Calu3 (cell line): ENCODE measurements around the gene CPM. TPM values are rescaled to one million over a fixed set of nuclear protein-coding genes. Genes with fewer than 3 reads are reported as not detected.

Experiments
- Bru-seq: library from RNA; stranded (reverse); fragments of 400-500 nt; gene quantifications from one replicate; lab custom pipeline; 2021; lab: Mats Ljungman, UMichigan
- BruChase-seq, 2 experiments: library from RNA; stranded (reverse); fragments of 400-500 nt; gene quantifications; one replicate each; lab custom pipeline; 2021; lab: Mats Ljungman, UMichigan
- BruUV-seq: library from RNA; stranded (reverse); fragments of 400-500 nt; replicated peaks from 2 replicates; lab custom pipeline; 2021; lab: Mats Ljungman, UMichigan
- CTCF ChIA-PET: fragments of 300-600 bp; sonication (Branson Sonifier 250); formaldehyde crosslinking; loops from one replicate; lab custom pipeline; 2022; ENCODE audit warnings: antibody characterized with exemption; lab: Charles Lee
- DNase-seq: peaks from one replicate; pipeline ENCODE4 v3.0.0; 2022
- H3K27ac Mint-ChIP-seq: one replicate; pipeline ENCODE4 v1.8.0; 2022; ENCODE audit warnings: mixed read lengths; ENCODE audit not compliant: unreplicated experiment
- H3K27me3 Mint-ChIP-seq: one replicate; pipeline ENCODE4 v1.8.0; 2022; ENCODE audit warnings: mixed read lengths; ENCODE audit not compliant: unreplicated experiment
- H3K36me3 Mint-ChIP-seq: one replicate; pipeline ENCODE4 v1.8.0; 2022; ENCODE audit warnings: mild to moderate bottlenecking, moderate library complexity, mixed read lengths; ENCODE audit not compliant: insufficient read depth, unreplicated experiment
- H3K4me1 Mint-ChIP-seq: one replicate; pipeline ENCODE4 v1.8.0; 2022; ENCODE audit warnings: mild to moderate bottlenecking, low read depth, mixed read lengths; ENCODE audit not compliant: unreplicated experiment
- H3K4me3 Mint-ChIP-seq: one replicate; pipeline ENCODE4 v1.8.0; 2022; ENCODE audit warnings: mild to moderate bottlenecking, low read depth, moderate library complexity, mixed read lengths; ENCODE audit not compliant: unreplicated experiment
- H3K9me3 Mint-ChIP-seq: one replicate; pipeline ENCODE4 v1.8.0; 2022; ENCODE audit warnings: low read depth, mixed read lengths; ENCODE audit not compliant: unreplicated experiment
- intact Hi-C: fragments of 100-400 bp; cut with micrococcal nuclease; formaldehyde crosslinking; loops from one replicate; pipeline ENCODE4 v1.10.0; 2022; ENCODE audit not compliant: unreplicated experiment
- long read RNA-seq: library from polyadenylated mRNA; stranded (forward); transcript quantifications from one replicate; pipeline ENCODE4 v2.0.0, GENCODE V29; 2022
- total RNA-seq: library from RNA; stranded (reverse); gene quantifications from 2 replicates; pipeline ENCODE4 v1.2.3, GENCODE V29; 2022
- TF ChIP-seq, protein P1 (sequence below): fragments of 200-600 bp; IDR thresholded peaks from one replicate; pipeline ENCODE4 v1.8.0; 2022; ENCODE audit warnings: antibody characterized with exemption; ENCODE audit not compliant: unreplicated experiment

Gene CPM
- total RNA-seq (11.9 and 36.1 TPM in 2 replicates), Bru-seq, nascent RNA (percentile 56 among the genes with signal in this experiment), BruChase-seq, experiment 1, labeled RNA remaining after a 6-hour chase (percentile 46 among the genes with signal in this experiment), BruChase-seq, experiment 2, labeled RNA remaining after a 2-hour chase (percentile 38 among the genes with signal in this experiment)
- long read RNA-seq, full-length matches to known transcripts, result 21 of 50 reads
- long read RNA-seq, partial matches to known transcripts, result 2 of 50 reads
- long read RNA-seq, other reads (novel, unspliced or antisense), result 27 of 50 reads

DNA sequence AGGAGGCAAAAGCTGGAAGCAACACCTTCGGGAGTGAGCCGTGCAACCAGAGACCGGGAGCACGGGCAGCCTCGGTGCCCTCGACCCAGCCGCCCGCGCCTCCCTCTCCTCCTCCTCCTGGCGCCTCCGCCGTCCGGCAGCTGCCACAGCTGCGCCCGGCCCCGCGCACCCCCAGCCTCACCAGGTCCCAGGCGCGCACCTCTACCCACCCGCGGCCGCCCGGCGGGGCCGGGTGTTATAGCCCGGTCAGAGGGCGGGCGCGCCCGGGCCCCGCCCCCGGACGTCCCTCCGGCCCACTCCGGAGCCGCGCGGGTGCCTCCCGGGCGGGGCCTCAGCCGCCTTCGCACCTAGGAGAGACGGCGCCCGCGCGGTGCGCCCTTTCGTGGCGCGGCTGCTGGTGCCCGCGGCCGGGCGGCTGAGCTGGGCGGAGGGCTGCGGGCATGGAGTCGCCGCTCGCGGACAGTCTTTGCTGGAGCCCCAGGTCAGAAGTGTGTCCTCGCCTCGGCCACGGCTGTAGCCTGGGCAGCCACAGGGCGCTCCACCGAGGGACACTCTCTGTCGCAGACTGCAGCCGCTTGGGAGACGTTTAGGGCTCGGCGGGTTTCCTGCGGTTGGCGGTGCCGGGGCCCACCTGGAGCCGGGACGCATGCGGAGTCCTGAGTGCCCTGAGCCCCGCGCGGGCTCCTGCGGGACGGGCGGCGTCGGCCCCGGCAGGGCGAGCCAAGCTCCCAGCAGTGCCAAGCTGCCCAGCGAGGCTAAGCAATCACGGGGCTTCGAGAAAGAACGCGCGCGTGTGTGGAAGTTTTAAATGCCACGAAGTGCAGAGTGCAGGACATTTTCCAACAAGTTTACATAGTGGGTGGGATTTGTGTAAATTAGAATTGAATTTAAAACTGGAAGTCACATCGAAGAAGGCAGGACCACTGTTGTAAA lies at the start of gene CPM:
TSS of gene CPM (minus strand) at position 211 of the 933 bp plus-strand sequence. CDS start 334 bp downstream, outside the sequence.
- CTCF ChIA-PET, result interaction anchor here (0.7 to 0.8 kb wide), 2 partner anchors 120 to 134 kb away, joined by 3 read pairs; no protein-coding TSS in a partner anchor
- no peaks in the 10 kb centered on the region for H3K9me3 Mint-ChIP-seq
- TF ChIP-seq, protein P1, sequence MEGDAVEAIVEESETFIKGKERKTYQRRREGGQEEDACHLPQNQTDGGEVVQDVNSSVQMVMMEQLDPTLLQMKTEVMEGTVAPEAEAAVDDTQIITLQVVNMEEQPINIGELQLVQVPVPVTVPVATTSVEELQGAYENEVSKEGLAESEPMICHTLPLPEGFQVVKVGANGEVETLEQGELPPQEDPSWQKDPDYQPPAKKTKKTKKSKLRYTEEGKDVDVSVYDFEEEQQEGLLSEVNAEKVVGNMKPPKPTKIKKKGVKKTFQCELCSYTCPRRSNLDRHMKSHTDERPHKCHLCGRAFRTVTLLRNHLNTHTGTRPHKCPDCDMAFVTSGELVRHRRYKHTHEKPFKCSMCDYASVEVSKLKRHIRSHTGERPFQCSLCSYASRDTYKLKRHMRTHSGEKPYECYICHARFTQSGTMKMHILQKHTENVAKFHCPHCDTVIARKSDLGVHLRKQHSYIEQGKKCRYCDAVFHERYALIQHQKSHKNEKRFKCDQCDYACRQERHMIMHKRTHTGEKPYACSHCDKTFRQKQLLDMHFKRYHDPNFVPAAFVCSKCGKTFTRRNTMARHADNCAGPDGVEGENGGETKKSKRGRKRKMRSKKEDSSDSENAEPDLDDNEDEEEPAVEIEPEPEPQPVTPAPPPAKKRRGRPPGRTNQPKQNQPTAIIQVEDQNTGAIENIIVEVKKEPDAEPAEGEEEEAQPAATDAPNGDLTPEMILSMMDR, result no peak
- peak within 1 kb of the TSS; percentile 79 for H3K4me3 Mint-ChIP-seq
- intact Hi-C loops, result no loop called here
- no TSS peak for BruUV-seq
- peaks cover 7% of the 10 kb centered on the region for H3K4me1 Mint-ChIP-seq
- H3K27ac Mint-ChIP-seq, result peak within 1 kb of the TSS; percentile 56
- H3K36me3 Mint-ChIP-seq, result peaks cover 14% of the 10 kb centered on the region
- no peaks in the 10 kb centered on the region for H3K27me3 Mint-ChIP-seq
- peak; percentile 84 for DNase-seq

DNA sequence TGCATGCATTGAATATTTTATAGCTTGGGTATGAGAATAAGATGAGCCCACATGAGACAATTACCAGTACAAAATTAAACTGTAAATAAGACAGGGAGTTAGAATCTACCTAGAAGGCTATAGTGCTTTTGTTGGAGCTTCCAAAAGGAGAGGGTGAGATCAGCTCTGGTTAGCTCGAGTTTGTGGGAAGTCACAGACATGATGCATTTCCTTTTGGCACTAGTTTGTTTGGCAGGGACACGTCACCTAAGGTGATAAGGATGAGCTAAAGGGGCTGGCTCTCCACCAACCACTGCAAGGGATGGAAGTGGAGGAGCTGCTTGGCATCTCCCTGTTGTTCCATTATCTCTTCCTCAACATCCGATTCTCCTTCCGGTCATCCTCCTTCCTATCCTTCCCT lies 48.5 kb upstream of the CPM start:
- TF ChIP-seq, protein P1, result no peak
- peaks cover 23% of the 10 kb centered on the region for H3K4me1 Mint-ChIP-seq
- H3K27me3 Mint-ChIP-seq, result no peaks in the 10 kb centered on the region
- CTCF ChIA-PET, result no interaction called here
- H3K9me3 Mint-ChIP-seq, result peaks cover 10% of the 10 kb centered on the region
- DNase-seq, result no peak
- no peak overlapping the region for H3K4me3 Mint-ChIP-seq
- no peak overlapping the region for H3K27ac Mint-ChIP-seq
- no TSS peak for BruUV-seq
- H3K36me3 Mint-ChIP-seq, result no peaks in the 10 kb centered on the region
- intact Hi-C loops, result no loop called here

DNA sequence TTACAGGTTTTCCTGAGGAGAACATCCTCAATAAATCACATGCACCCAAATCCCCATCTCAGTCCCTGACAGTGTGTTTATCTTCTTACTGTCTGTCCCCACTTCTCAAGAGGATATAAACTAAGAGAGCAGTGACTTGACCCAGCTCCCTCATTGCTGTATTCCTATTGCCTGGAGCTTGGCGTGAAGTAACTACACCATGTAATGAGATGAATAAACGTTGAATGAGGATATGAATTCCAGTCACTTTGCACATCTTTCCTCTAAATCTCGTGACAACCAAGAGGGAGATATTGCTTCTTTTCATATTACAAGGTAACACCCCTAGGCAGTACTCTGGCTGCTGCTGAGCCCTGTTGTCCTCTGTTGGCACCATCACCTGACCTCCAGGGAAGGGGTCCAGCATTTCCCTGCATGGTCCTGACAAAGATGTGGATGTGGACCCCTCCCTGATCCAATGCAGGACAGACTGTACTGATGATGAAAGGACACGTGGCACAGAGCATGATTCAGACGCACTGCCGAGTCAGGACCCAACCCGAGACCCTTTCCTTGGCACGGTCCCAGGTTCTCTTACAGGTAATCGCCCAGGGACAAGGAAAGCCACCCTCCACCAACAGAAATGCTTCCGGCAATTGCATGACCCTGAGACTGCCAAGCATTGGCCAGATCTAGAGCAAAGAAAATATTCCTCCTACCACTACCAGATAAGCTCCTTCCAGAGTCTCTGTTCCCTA lies 47.7 kb upstream of the CPM start:
- H3K27me3 Mint-ChIP-seq, result no peaks in the 10 kb centered on the region
- H3K36me3 Mint-ChIP-seq, result no peaks in the 10 kb centered on the region
- H3K27ac Mint-ChIP-seq, result no peak overlapping the region
- intact Hi-C loops, result no loop called here
- TF ChIP-seq, protein P1, result no peak
- no peak overlapping the region for H3K4me3 Mint-ChIP-seq
- DNase-seq, result no peak
- H3K4me1 Mint-ChIP-seq, result peaks cover 32% of the 10 kb centered on the region
- BruUV-seq, result no TSS peak
- CTCF ChIA-PET, result interaction anchor here (0.5 kb wide), 1 partner anchor 840 kb away, joined by 3 read pairs; no protein-coding TSS in a partner anchor
- H3K9me3 Mint-ChIP-seq, result peaks cover 10% of the 10 kb centered on the region

DNA sequence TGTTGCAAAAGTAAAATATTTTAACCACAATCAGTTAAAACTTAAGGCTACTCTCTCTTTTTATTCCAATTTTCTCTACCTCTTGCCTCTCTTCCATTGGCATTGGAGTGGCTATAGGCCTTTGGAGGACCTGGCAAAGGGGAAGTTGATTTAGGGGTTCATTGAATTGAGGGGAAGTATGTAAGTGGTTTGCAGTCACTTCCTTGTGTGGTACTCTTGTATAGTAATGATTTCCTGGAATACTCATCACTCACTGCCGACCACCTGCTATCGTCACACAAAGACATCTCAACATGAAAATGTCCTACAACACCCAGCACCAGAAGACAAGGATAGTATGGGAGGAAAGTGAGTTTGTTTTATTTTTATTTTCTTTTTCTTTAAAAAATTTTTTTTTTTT lies 45.7 kb upstream of the CPM start:
- BruUV-seq, result no TSS peak
- CTCF ChIA-PET, result no interaction called here
- DNase-seq, result no peak
- no peaks in the 10 kb centered on the region for H3K36me3 Mint-ChIP-seq
- H3K27ac Mint-ChIP-seq, result no peak overlapping the region
- intact Hi-C loops, result loop anchor here (5.0 kb wide), 2 partner anchors 44 to 74 kb away; no protein-coding TSS in a partner anchor
- no peak overlapping the region for H3K4me3 Mint-ChIP-seq
- TF ChIP-seq, protein P1, result no peak
- H3K9me3 Mint-ChIP-seq, result peaks cover 10% of the 10 kb centered on the region
- H3K27me3 Mint-ChIP-seq, result no peaks in the 10 kb centered on the region
- H3K4me1 Mint-ChIP-seq, result peaks cover 43% of the 10 kb centered on the region
